ENCODE results near the gene IGF1R.

The IGF1R gene

GRCh38 chr15:98840053-98840452 is 191.7 kb downstream of the IGF1R start:
- Histone ChIP-seq H3K4me3 (replicated peaks; ENCODE audit: insufficient read depth, low read length) (no peak overlapping the region), H3K27ac (replicated peaks) (no peak overlapping the region), H3K27me3 (ENCODE audit: insufficient read depth, poor library complexity, severe bottlenecking) (no peaks in the 10 kb centered on the region)
- no peak for DNase-seq (ENCODE audit: low read depth in 1 of 2, low spot score in 1 of 2)
- TF ChIP-seq SPI1 (IDR thresholded peaks at IDR 0.05; ENCODE audit: borderline replicate concordance, low read depth): no peak
- no peak for TF ChIP-seq REST (IDR thresholded peaks at IDR 0.05; ENCODE audit: insufficient replicate concordance, low read depth)
- TF ChIP-seq POLR2AphosphoS5 (IDR thresholded peaks at IDR 0.05; ENCODE audit: low read depth): no peak
- no peak for TF ChIP-seq GABPA (IDR thresholded peaks at IDR 0.05; ENCODE audit: low read depth)
- TF ChIP-seq CTCF (IDR thresholded peaks at IDR 0.05; ENCODE audit: insufficient read depth, low read length): no peak

- TF ChIP-seq GABPA (IDR thresholded peaks at IDR 0.05; ENCODE audit: low read depth): no peak
- no peak for TF ChIP-seq POLR2AphosphoS5 (IDR thresholded peaks at IDR 0.05; ENCODE audit: low read depth)
- no peak for TF ChIP-seq CTCF (IDR thresholded peaks at IDR 0.05; ENCODE audit: insufficient read depth, low read length)
- no peak for TF ChIP-seq REST (IDR thresholded peaks at IDR 0.05; ENCODE audit: insufficient replicate concordance, low read depth)
- no peak for TF ChIP-seq SPI1 (IDR thresholded peaks at IDR 0.05; ENCODE audit: borderline replicate concordance, low read depth)
- DNase-seq (ENCODE audit: low read depth in 1 of 2, low spot score in 1 of 2): no peak
- Histone ChIP-seq H3K27me3 (ENCODE audit: insufficient read depth, poor library complexity, severe bottlenecking) (no peaks in the 10 kb centered on the region), H3K27ac (replicated peaks) (0 out of 2 replicates have a peak overlapping the region, but pooled peaks have one; percentile 25), H3K4me3 (replicated peaks; ENCODE audit: insufficient read depth, low read length) (no peak overlapping the region)
These were observed 193.2 kb downstream of the IGF1R start for GRCh38 chr15:98841419-98841970.

- Histone ChIP-seq H3K27me3 (ENCODE audit: insufficient read depth, poor library complexity, severe bottlenecking) (no peaks in the 10 kb centered on the region), H3K4me3 (replicated peaks; ENCODE audit: insufficient read depth, low read length) (no peak overlapping the region), H3K27ac (replicated peaks) (no peak overlapping the region)
- no peak for DNase-seq (ENCODE audit: low read depth in 1 of 2, low spot score in 1 of 2)
- TF ChIP-seq CTCF (IDR thresholded peaks at IDR 0.05; ENCODE audit: insufficient read depth, low read length): no peak
- TF ChIP-seq GABPA (IDR thresholded peaks at IDR 0.05; ENCODE audit: low read depth): no peak
- no peak for TF ChIP-seq SPI1 (IDR thresholded peaks at IDR 0.05; ENCODE audit: borderline replicate concordance, low read depth)
- no peak for TF ChIP-seq POLR2AphosphoS5 (IDR thresholded peaks at IDR 0.05; ENCODE audit: low read depth)
- no peak for TF ChIP-seq REST (IDR thresholded peaks at IDR 0.05; ENCODE audit: insufficient replicate concordance, low read depth)
These were observed 194.0 kb downstream of the IGF1R start for GRCh38 chr15:98842192-98842972.
